Activated T-helper 17 cell treated with anti-CD3 and anti-CD28 coated beads, Interleukin-2, amount 50 U/mL, for 72 hours (primary cell): ENCODE measurements around the gene ELF4. TPM values are rescaled to one million over a fixed set of nuclear protein-coding genes. Genes with fewer than 3 reads are reported as not detected.

Source experiments
- ATAC-seq: fragments of 150-1000 bp; cut with Tn5 transposase; replicated peaks from 2 replicates; pipeline ENCODE4 v1.10.0; 2021; ENCODE audit warnings: mild to moderate bottlenecking, moderate library complexity
- H3K27ac Mint-ChIP-seq: one replicate; pipeline ENCODE4 v1.8.0; 2022; ENCODE audit warnings: mixed read lengths
- H3K27me3 Mint-ChIP-seq: one replicate; pipeline ENCODE4 v1.8.0; 2022; ENCODE audit warnings: mixed read lengths
- H3K36me3 Mint-ChIP-seq: one replicate; pipeline ENCODE4 v1.8.0; 2022; ENCODE audit warnings: low read depth, mild to moderate bottlenecking, mixed read lengths
- H3K4me1 Mint-ChIP-seq: one replicate; pipeline ENCODE4 v1.8.0; 2022; ENCODE audit warnings: mixed read lengths
- H3K4me3 Mint-ChIP-seq: one replicate; pipeline ENCODE4 v1.8.0; 2022; ENCODE audit warnings: mild to moderate bottlenecking, mixed read lengths
- H3K9me3 Mint-ChIP-seq: one replicate; pipeline ENCODE4 v1.8.0; 2022; ENCODE audit warnings: mixed read lengths
- total RNA-seq, 2 donors: library from RNA; stranded (reverse); gene quantifications; one replicate each; pipeline ENCODE4 v1.2.3, GENCODE V29; 2022

ELF4 gene
- total RNA-seq, 2 donors from 2014 or later = 23.5 to 25.6 TPM

GRCh38 chrX:130103605-130104004, 6.7 kb downstream of the ELF4 start:
- H3K36me3 Mint-ChIP-seq = peaks cover 13% of the 10 kb centered on the region
- H3K4me1 Mint-ChIP-seq = peaks cover 38% of the 10 kb centered on the region
- no peak overlapping the region for H3K27ac Mint-ChIP-seq
- peak overlapping the region; percentile 15 for H3K4me3 Mint-ChIP-seq
- H3K27me3 Mint-ChIP-seq = no peaks in the 10 kb centered on the region
- no peaks in the 10 kb centered on the region for H3K9me3 Mint-ChIP-seq
- no peak for ATAC-seq

GRCh38 chrX:130100180-130100579, 10.1 kb downstream of the ELF4 start:
- no peaks in the 10 kb centered on the region for H3K27me3 Mint-ChIP-seq
- H3K9me3 Mint-ChIP-seq = no peaks in the 10 kb centered on the region
- peaks cover 34% of the 10 kb centered on the region for H3K4me1 Mint-ChIP-seq
- peak overlapping the region; percentile 32 for H3K27ac Mint-ChIP-seq
- H3K36me3 Mint-ChIP-seq = peaks cover 8% of the 10 kb centered on the region
- peak overlapping the region; percentile 40 for H3K4me3 Mint-ChIP-seq
- peak; percentile 45 for ATAC-seq

GRCh38 chrX:130098210-130098552, 12.1 kb downstream of the ELF4 start:
- Mint-ChIP-seq H3K27me3 (no peaks in the 10 kb centered on the region), H3K9me3 (no peaks in the 10 kb centered on the region), H3K36me3 (peaks cover 8% of the 10 kb centered on the region), H3K4me3 (peak overlapping the region; percentile 57), H3K27ac (peak overlapping the region; percentile 76), H3K4me1 (peaks cover 25% of the 10 kb centered on the region)
- no peak for ATAC-seq

GRCh38 chrX:130097507-130098209, 12.6 kb downstream of the ELF4 start:
- peak overlapping the region; percentile 76 for H3K27ac Mint-ChIP-seq
- peaks cover 8% of the 10 kb centered on the region for H3K36me3 Mint-ChIP-seq
- ATAC-seq = peak; percentile 26

GRCh38 chrX:130095249-130096030, 14.9 kb downstream of the ELF4 start:
- Mint-ChIP-seq H3K36me3 (no peaks in the 10 kb centered on the region), H3K4me1 (peaks cover 17% of the 10 kb centered on the region), H3K4me3 (no peak overlapping the region), H3K27me3 (no peaks in the 10 kb centered on the region), H3K27ac (no peak overlapping the region), H3K9me3 (no peaks in the 10 kb centered on the region)
- no peak for ATAC-seq

More at GRCh38 chrX:130097507-130098209, 12.6 kb downstream of the ELF4 start:
- Mint-ChIP-seq H3K4me3 (peak overlapping the region; percentile 57), H3K27me3 (no peaks in the 10 kb centered on the region), H3K4me1 (peaks cover 21% of the 10 kb centered on the region), H3K9me3 (no peaks in the 10 kb centered on the region)

- H3K4me3 Mint-ChIP-seq = no peak overlapping the region
- H3K4me1 Mint-ChIP-seq = peaks cover 19% of the 10 kb centered on the region
- H3K36me3 Mint-ChIP-seq = no peaks in the 10 kb centered on the region
- no peak for ATAC-seq
- H3K27me3 Mint-ChIP-seq = no peaks in the 10 kb centered on the region
- no peaks in the 10 kb centered on the region for H3K9me3 Mint-ChIP-seq
- H3K27ac Mint-ChIP-seq = no peak overlapping the region
Observed at GRCh38 chrX:130094696-130095095, 15.6 kb downstream of the ELF4 start.

- H3K27me3 Mint-ChIP-seq = no peaks in the 10 kb centered on the region
- no peak overlapping the region for H3K27ac Mint-ChIP-seq
- peaks cover 13% of the 10 kb centered on the region for H3K4me1 Mint-ChIP-seq
- no peak for ATAC-seq
- no peaks in the 10 kb centered on the region for H3K36me3 Mint-ChIP-seq
- H3K9me3 Mint-ChIP-seq = no peaks in the 10 kb centered on the region
- H3K4me3 Mint-ChIP-seq = no peak overlapping the region
Observed at GRCh38 chrX:130093271-130093670, 17.0 kb downstream of the ELF4 start.

- H3K4me1 Mint-ChIP-seq = peaks cover 15% of the 10 kb centered on the region
- H3K9me3 Mint-ChIP-seq = no peaks in the 10 kb centered on the region
- ATAC-seq = peak; percentile 95
- H3K4me3 Mint-ChIP-seq = peak overlapping the region; percentile 86
- no peaks in the 10 kb centered on the region for H3K36me3 Mint-ChIP-seq
- peak overlapping the region; percentile 89 for H3K27ac Mint-ChIP-seq
- H3K27me3 Mint-ChIP-seq = no peaks in the 10 kb centered on the region
Observed at GRCh38 chrX:130091980-130092522, 18.2 kb downstream of the ELF4 start.

GRCh38 chrX:130090364-130090763, 19.9 kb downstream of the ELF4 start:
- H3K36me3 Mint-ChIP-seq = peaks cover 8% of the 10 kb centered on the region
- no peak overlapping the region for H3K27ac Mint-ChIP-seq
- no peak overlapping the region for H3K4me3 Mint-ChIP-seq
- no peaks in the 10 kb centered on the region for H3K27me3 Mint-ChIP-seq
- peaks cover 15% of the 10 kb centered on the region for H3K4me1 Mint-ChIP-seq
- H3K9me3 Mint-ChIP-seq = no peaks in the 10 kb centered on the region
- ATAC-seq = no peak

- peak overlapping the region; percentile 56 for H3K27ac Mint-ChIP-seq
- H3K4me1 Mint-ChIP-seq = peaks cover 22% of the 10 kb centered on the region
- H3K36me3 Mint-ChIP-seq = peaks cover 8% of the 10 kb centered on the region
- peak overlapping the region; percentile 74 for H3K4me3 Mint-ChIP-seq
- ATAC-seq = peak; percentile 58
- H3K9me3 Mint-ChIP-seq = no peaks in the 10 kb centered on the region
- no peaks in the 10 kb centered on the region for H3K27me3 Mint-ChIP-seq
Observed at GRCh38 chrX:130086447-130087206, 23.7 kb downstream of the ELF4 start.

- Mint-ChIP-seq H3K27me3 (no peaks in the 10 kb centered on the region), H3K4me1 (peaks cover 26% of the 10 kb centered on the region), H3K27ac (peak overlapping the region; percentile 56), H3K36me3 (peaks cover 8% of the 10 kb centered on the region), H3K4me3 (peak overlapping the region; percentile 74), H3K9me3 (no peaks in the 10 kb centered on the region)
- no peak for ATAC-seq
Observed at GRCh38 chrX:130085551-130086446, 24.5 kb downstream of the ELF4 start.

- Mint-ChIP-seq H3K36me3 (peaks cover 12% of the 10 kb centered on the region), H3K4me3 (peak overlapping the region; percentile 74), H3K27ac (peak overlapping the region; percentile 22), H3K4me1 (peaks cover 25% of the 10 kb centered on the region), H3K9me3 (no peaks in the 10 kb centered on the region), H3K27me3 (no peaks in the 10 kb centered on the region)
- peak; percentile 27 for ATAC-seq
Observed at GRCh38 chrX:130084631-130085237, 25.6 kb downstream of the ELF4 start.

- Mint-ChIP-seq H3K9me3 (no peaks in the 10 kb centered on the region), H3K4me1 (peaks cover 27% of the 10 kb centered on the region), H3K36me3 (peaks cover 18% of the 10 kb centered on the region), H3K27ac (peak overlapping the region; percentile 56), H3K4me3 (peak overlapping the region; percentile 74), H3K27me3 (no peaks in the 10 kb centered on the region)
- ATAC-seq = no peak
Observed at GRCh38 chrX:130083656-130084382, 26.5 kb downstream of the ELF4 start.
